HUES6 (cell line): ENCODE measurements around the gene SLC25A21.

ENCODE experiments used
- H3K27ac ChIP-seq: 2 replicates; pipeline ENCODE4 v1.7.0; 2013; ENCODE audit warnings: low read depth, mild to moderate bottlenecking, low read length, inconsistent platforms
- H3K27me3 ChIP-seq: 2 replicates; pipeline ENCODE4 v1.6.1; 2013; ENCODE audit warnings: low read length; ENCODE audit not compliant: control insufficient read depth, insufficient read depth
- H3K36me3 ChIP-seq: 2 replicates; pipeline ENCODE4 v1.6.1; 2013; ENCODE audit warnings: low read length; ENCODE audit not compliant: control insufficient read depth, insufficient read depth
- H3K4me1 ChIP-seq: 2 replicates; pipeline ENCODE4 v1.6.1; 2013; ENCODE audit warnings: low read length; ENCODE audit not compliant: control insufficient read depth, insufficient read depth
- H3K4me3 ChIP-seq: 2 replicates; pipeline ENCODE4 v1.5.1; 2013; ENCODE audit warnings: low read depth, low read length
- H3K9ac ChIP-seq: one replicate; pipeline ENCODE4 v1.6.1; 2013; ENCODE audit warnings: mild to moderate bottlenecking, low read length
- H3K9me3 ChIP-seq: 2 replicates; pipeline ENCODE4 v1.6.1; 2013; ENCODE audit warnings: low read depth, low read length; ENCODE audit not compliant: control insufficient read depth, insufficient read depth

SLC25A21 gene

GRCh38 chr14:36738269-36738668 is 434.1 kb downstream of the SLC25A21 start:
- no peaks in the 10 kb centered on the region for H3K9me3 ChIP-seq
- H3K27ac ChIP-seq, result no peak overlapping the region
- H3K36me3 ChIP-seq, result no peaks in the 10 kb centered on the region
- H3K9ac ChIP-seq, result no peak overlapping the region
- peaks cover 7% of the 10 kb centered on the region; the same call in 1 of the 2 replicates for H3K27me3 ChIP-seq
- H3K4me1 ChIP-seq, result 0 out of 2 replicates have a peak, but pooled peaks cover 2% of the 10 kb centered on the region
- H3K4me3 ChIP-seq, result no peak overlapping the region

- peaks cover 11% of the 10 kb centered on the region for H3K4me1 ChIP-seq
- H3K4me3 ChIP-seq, result no peak overlapping the region
- no peak overlapping the region for H3K27ac ChIP-seq
- H3K9me3 ChIP-seq, result no peaks in the 10 kb centered on the region
- H3K9ac ChIP-seq, result no peak overlapping the region
- no peaks in the 10 kb centered on the region for H3K27me3 ChIP-seq
- H3K36me3 ChIP-seq, result no peaks in the 10 kb centered on the region
Observed at GRCh38 chr14:36726128-36726527, 446.3 kb downstream of the SLC25A21 start.

- Histone ChIP-seq H3K4me3 (no peak overlapping the region), H3K27me3 (no peaks in the 10 kb centered on the region), H3K4me1 (peaks cover 11% of the 10 kb centered on the region), H3K9ac (no peak overlapping the region), H3K9me3 (no peaks in the 10 kb centered on the region), H3K36me3 (no peaks in the 10 kb centered on the region), H3K27ac (no peak overlapping the region)
Observed at GRCh38 chr14:36724162-36724561, 448.2 kb downstream of the SLC25A21 start.

GRCh38 chr14:36723530-36723929 is 448.9 kb downstream of the SLC25A21 start:
- Histone ChIP-seq H3K27me3 (no peaks in the 10 kb centered on the region), H3K9me3 (no peaks in the 10 kb centered on the region), H3K4me3 (no peak overlapping the region), H3K36me3 (no peaks in the 10 kb centered on the region), H3K4me1 (peaks cover 11% of the 10 kb centered on the region), H3K27ac (no peak overlapping the region), H3K9ac (no peak overlapping the region)

- H3K9me3 ChIP-seq, result no peaks in the 10 kb centered on the region
- H3K36me3 ChIP-seq, result no peaks in the 10 kb centered on the region
- peaks cover 17% of the 10 kb centered on the region for H3K4me1 ChIP-seq
- no peak overlapping the region for H3K9ac ChIP-seq
- H3K27ac ChIP-seq, result no peak overlapping the region
- H3K4me3 ChIP-seq, result no peak overlapping the region
- H3K27me3 ChIP-seq, result no peaks in the 10 kb centered on the region
Observed at GRCh38 chr14:36721877-36722276, 450.5 kb downstream of the SLC25A21 start.

GRCh38 chr14:36720657-36721056 is 451.7 kb downstream of the SLC25A21 start:
- Histone ChIP-seq H3K4me1 (peaks cover 17% of the 10 kb centered on the region), H3K4me3 (no peak overlapping the region), H3K27me3 (no peaks in the 10 kb centered on the region), H3K36me3 (no peaks in the 10 kb centered on the region), H3K27ac (no peak overlapping the region), H3K9me3 (no peaks in the 10 kb centered on the region), H3K9ac (no peak overlapping the region)

GRCh38 chr14:36719823-36720222 is 452.6 kb downstream of the SLC25A21 start:
- no peak overlapping the region for H3K9ac ChIP-seq
- peaks cover 17% of the 10 kb centered on the region for H3K4me1 ChIP-seq
- H3K27me3 ChIP-seq, result no peaks in the 10 kb centered on the region
- no peaks in the 10 kb centered on the region for H3K9me3 ChIP-seq
- H3K36me3 ChIP-seq, result no peaks in the 10 kb centered on the region
- no peak overlapping the region for H3K4me3 ChIP-seq
- no peak overlapping the region for H3K27ac ChIP-seq

- Histone ChIP-seq H3K9ac (no peak overlapping the region), H3K36me3 (no peaks in the 10 kb centered on the region), H3K27ac (no peak overlapping the region), H3K4me3 (no peak overlapping the region), H3K27me3 (no peaks in the 10 kb centered on the region), H3K4me1 (peaks cover 6% of the 10 kb centered on the region), H3K9me3 (no peaks in the 10 kb centered on the region)
Observed at GRCh38 chr14:36718216-36718615, 454.2 kb downstream of the SLC25A21 start.

GRCh38 chr14:36717363-36717762 is 455.0 kb downstream of the SLC25A21 start:
- no peak overlapping the region for H3K9ac ChIP-seq
- H3K27ac ChIP-seq, result no peak overlapping the region
- no peak overlapping the region for H3K4me3 ChIP-seq
- no peaks in the 10 kb centered on the region for H3K9me3 ChIP-seq
- H3K4me1 ChIP-seq, result peaks cover 6% of the 10 kb centered on the region
- no peaks in the 10 kb centered on the region for H3K27me3 ChIP-seq
- no peaks in the 10 kb centered on the region for H3K36me3 ChIP-seq

GRCh38 chr14:36716614-36717184 is 455.7 kb downstream of the SLC25A21 start:
- Histone ChIP-seq H3K27me3 (no peaks in the 10 kb centered on the region), H3K9me3 (no peaks in the 10 kb centered on the region)

GRCh38 chr14:36713960-36714703 is 458.3 kb downstream of the SLC25A21 start:
- H3K4me3 ChIP-seq, result no peak overlapping the region

More at GRCh38 chr14:36716614-36717184, 455.7 kb downstream of the SLC25A21 start:
- H3K9ac ChIP-seq, result no peak overlapping the region
- no peak overlapping the region for H3K27ac ChIP-seq
- no peak overlapping the region for H3K4me3 ChIP-seq
- no peaks in the 10 kb centered on the region for H3K36me3 ChIP-seq
- H3K4me1 ChIP-seq, result peaks cover 6% of the 10 kb centered on the region

More at GRCh38 chr14:36713960-36714703, 458.3 kb downstream of the SLC25A21 start:
- no peak overlapping the region for H3K27ac ChIP-seq
- H3K4me1 ChIP-seq, result peaks cover 6% of the 10 kb centered on the region
- H3K27me3 ChIP-seq, result no peaks in the 10 kb centered on the region
- H3K36me3 ChIP-seq, result no peaks in the 10 kb centered on the region
- no peaks in the 10 kb centered on the region for H3K9me3 ChIP-seq
- H3K9ac ChIP-seq, result no peak overlapping the region
